GM06990 (cell line): ENCODE measurements around the gene PCGF3.

ENCODE experiments used
- DNase-seq: peaks from one replicate; pipeline ENCODE4 v3.0.0-alpha.2; 2011; ENCODE audit not compliant: insufficient read length; ENCODE audit errors: extremely low read depth
- H3K27me3 ChIP-seq: replicated peaks from 2 replicates; pipeline ENCODE4 v1.6.0; 2011; ENCODE audit warnings: low read length; ENCODE audit not compliant: control insufficient read depth, insufficient read depth
- H3K36me3 ChIP-seq: 2 replicates; pipeline ENCODE4 v1.5.1; 2011; ENCODE audit warnings: low read length; ENCODE audit not compliant: control insufficient read depth, insufficient read depth
- H3K4me3 ChIP-seq: replicated peaks from 2 replicates; pipeline ENCODE4 v1.5.1; 2011; ENCODE audit warnings: low read depth, mild to moderate bottlenecking, control low read depth, low read length
- CTCF ChIP-seq: IDR thresholded peaks from 2 replicates; pipeline ENCODE4 v1.5.1; 2011; ENCODE audit warnings: low read length, control low read depth, mild to moderate bottlenecking, inconsistent platforms; ENCODE audit not compliant: insufficient read depth, poor library complexity, severe bottlenecking

The PCGF3 gene

DNA sequence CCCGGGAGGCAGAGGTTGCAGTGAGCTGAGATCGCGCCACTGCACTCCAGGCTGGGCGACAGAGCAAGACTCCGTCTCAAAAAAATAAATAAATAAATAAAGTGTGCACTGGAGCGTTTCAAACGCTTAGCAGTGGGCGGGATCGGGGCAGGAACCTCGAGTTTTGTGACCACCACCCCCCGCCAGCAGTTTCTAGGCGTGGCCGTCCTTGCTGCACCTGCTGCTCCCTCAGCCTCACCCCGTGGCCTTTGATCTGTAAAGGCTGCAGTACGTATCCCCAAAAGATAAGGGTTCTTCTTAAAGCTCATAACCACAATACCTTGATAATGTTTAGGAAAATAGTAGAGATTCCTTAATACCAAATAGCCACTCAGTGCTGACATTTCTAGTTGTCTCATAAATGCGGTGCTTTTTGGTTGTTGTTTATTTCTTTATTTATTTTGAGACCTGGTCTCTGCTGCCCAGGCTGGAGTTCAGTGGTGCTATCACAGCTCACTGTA lies 33.2 kb downstream of the PCGF3 start:
- no peak for DNase-seq
- H3K36me3 ChIP-seq, result peaks cover 21% of the 10 kb centered on the region
- TF ChIP-seq CTCF, result no peak

DNA sequence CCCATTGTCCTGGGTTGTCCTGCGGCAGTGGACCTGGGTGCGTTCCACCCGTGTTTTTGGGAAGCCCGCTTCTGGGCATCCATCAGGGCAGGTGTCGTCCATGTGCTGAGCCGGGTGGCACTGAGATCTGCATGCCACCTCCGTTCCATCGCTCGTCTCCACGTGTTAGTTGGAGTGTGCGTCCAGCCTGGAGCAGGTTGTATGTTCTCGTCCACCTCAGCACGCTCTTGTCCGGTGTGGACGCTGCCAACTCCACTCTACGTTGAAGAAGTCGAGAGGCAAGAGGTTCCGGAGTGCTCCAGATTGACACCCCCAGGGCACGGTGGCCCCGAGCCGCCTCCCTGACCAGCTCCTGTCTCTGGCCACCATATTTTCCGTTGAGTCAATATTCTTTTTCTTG lies 33.9 kb downstream of the PCGF3 start:
- TF ChIP-seq CTCF, result no peak
- Histone ChIP-seq H3K36me3 (peaks cover 18% of the 10 kb centered on the region), H3K27me3 (no peaks in the 10 kb centered on the region), H3K4me3 (no peak overlapping the region)
- DNase-seq, result no peak

More for the DNA sequence above, 33.2 kb downstream of the PCGF3 start:
- Histone ChIP-seq H3K4me3 (no peak overlapping the region), H3K27me3 (no peaks in the 10 kb centered on the region)

DNA sequence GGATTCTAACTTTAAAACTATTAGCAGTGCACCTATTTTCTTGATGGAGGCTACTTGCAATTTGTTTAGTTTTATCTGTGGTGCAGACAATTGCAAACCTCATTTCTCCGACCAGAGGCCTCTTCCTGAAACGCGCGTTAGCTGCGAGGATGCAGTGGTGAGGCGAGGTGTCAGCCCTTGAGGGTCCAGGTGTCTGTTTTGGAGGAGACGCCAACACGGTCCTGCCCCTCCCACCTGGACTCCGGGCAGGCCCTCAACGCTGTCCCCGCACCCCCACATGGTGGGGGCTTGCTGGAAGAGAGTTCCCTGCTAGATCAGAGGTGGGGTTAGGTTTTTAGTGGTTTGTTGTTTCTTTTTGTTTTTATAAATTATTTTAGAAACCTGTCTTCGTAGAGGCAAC lies 34.4 kb downstream of the PCGF3 start:
- Histone ChIP-seq H3K27me3 (no peaks in the 10 kb centered on the region), H3K4me3 (no peak overlapping the region), H3K36me3 (peaks cover 13% of the 10 kb centered on the region)
- no peak for TF ChIP-seq CTCF
- no peak for DNase-seq

DNA sequence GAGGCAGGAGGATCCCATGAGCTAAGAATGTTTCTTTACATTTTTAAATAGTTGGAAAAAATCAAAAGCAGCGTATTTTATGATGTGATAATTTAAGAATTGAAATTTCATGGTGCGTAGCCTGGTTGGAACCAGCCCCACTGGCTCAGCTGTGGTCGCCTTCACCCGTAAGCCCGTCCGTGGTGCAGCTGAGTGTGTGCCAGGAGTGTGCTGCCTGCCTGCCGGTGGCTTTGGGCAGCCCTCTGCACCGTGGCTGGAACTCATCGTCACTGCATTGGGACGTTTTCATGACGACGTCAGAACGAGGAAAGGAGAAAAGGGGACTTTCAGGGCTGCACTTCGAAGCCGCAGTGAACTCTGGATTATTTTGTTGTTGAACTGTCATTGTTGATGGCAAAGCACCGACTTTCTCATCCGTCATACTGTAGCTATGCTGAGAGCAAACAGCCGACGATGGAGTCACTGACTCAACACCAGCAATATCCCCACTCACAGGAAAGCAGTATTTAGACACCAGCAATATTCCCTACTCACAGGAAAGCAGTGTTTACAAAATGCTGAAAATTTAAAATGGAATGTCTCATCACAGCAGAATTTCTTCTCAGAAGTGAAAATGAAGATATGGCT lies 35.1 kb downstream of the PCGF3 start:
- H3K36me3 ChIP-seq, result peaks cover 9% of the 10 kb centered on the region
- TF ChIP-seq CTCF, result no peak

GRCh38 chr4:742096-742741 lies 36.6 kb downstream of the PCGF3 start:
- no peak overlapping the region for H3K4me3 ChIP-seq
- DNase-seq, result no peak
- no peak for TF ChIP-seq CTCF
- no peaks in the 10 kb centered on the region for H3K27me3 ChIP-seq
- peaks cover 8% of the 10 kb centered on the region for H3K36me3 ChIP-seq

More for the DNA sequence above, 35.1 kb downstream of the PCGF3 start:
- Histone ChIP-seq H3K4me3 (no peak overlapping the region), H3K27me3 (no peaks in the 10 kb centered on the region)
- DNase-seq, result no peak
